Neuronal stem cell (in vitro differentiated cells): ENCODE measurements around the gene HLA-DQB1.

Experiments
- DNase-seq: peaks from one replicate; pipeline ENCODE4 v3.0.0-alpha.2; 2013; ENCODE audit warnings: low spot score
- H2AFZ ChIP-seq: one replicate; pipeline ENCODE4 v1.6.1; 2013; ENCODE audit warnings: mild to moderate bottlenecking, low read length, inconsistent platforms
- H2AK5ac ChIP-seq: 2 replicates; pipeline ENCODE4 v1.6.1; 2013; ENCODE audit warnings: low read depth, mild to moderate bottlenecking, inconsistent platforms, low read length, moderate library complexity, mixed read lengths
- H2BK120ac ChIP-seq: 2 replicates; pipeline ENCODE4 v1.6.1; 2013; ENCODE audit warnings: low read depth, mild to moderate bottlenecking, inconsistent platforms, low read length, moderate library complexity, mixed read lengths
- H2BK12ac ChIP-seq: one replicate; pipeline ENCODE4 v1.6.1; 2013; ENCODE audit warnings: low read length, inconsistent platforms
- H2BK15ac ChIP-seq: 2 replicates; pipeline ENCODE4 v1.6.1; 2013; ENCODE audit warnings: mild to moderate bottlenecking, low read length, inconsistent platforms, mixed read lengths
- H2BK5ac ChIP-seq: one replicate; pipeline ENCODE4 v1.6.1; 2013; ENCODE audit warnings: inconsistent platforms, mild to moderate bottlenecking, low read length, moderate library complexity
- H3K14ac ChIP-seq: one replicate; pipeline ENCODE4 v1.6.1; 2013; ENCODE audit warnings: low read length, inconsistent platforms
- H3K18ac ChIP-seq: 2 replicates; pipeline ENCODE4 v1.6.1; 2013; ENCODE audit warnings: low read length, inconsistent platforms
- H3K23ac ChIP-seq: 2 replicates; pipeline ENCODE4 v1.6.1; 2013; ENCODE audit warnings: low read depth, mild to moderate bottlenecking, mixed read lengths, low read length, inconsistent platforms; ENCODE audit not compliant: poor library complexity
- H3K27ac ChIP-seq: replicated peaks from 3 replicates; pipeline ENCODE4 v1.5.1; 2013; ENCODE audit warnings: low read length, inconsistent platforms
- H3K27me3 ChIP-seq, 3 experiments: 2 replicates each; pipeline ENCODE4 v1.6.1; 2013; ENCODE audit warnings: low read length in 3 of 3, mild to moderate bottlenecking in 2 of 3, inconsistent platforms in 1 of 3, low read depth in 1 of 3, mixed read lengths in 1 of 3, moderate library complexity in 1 of 3; ENCODE audit not compliant: control insufficient read depth in 3 of 3, insufficient read depth in 3 of 3
- H3K36me3 ChIP-seq, 2 donors: replicated peaks in 1 of 2; 2 replicates each; pipeline ENCODE4 v1.6.1; 2013; ENCODE audit warnings: low read length in 2 of 2; ENCODE audit not compliant: control insufficient read depth in 2 of 2, insufficient read depth in 2 of 2
- H3K4ac ChIP-seq: 2 replicates; pipeline ENCODE4 v1.6.1; 2013; ENCODE audit warnings: inconsistent platforms, mild to moderate bottlenecking, low read length, moderate library complexity
- H3K4me1 ChIP-seq, 2 donors: 1 replicate in 1 of 2; 2 replicates in 1 of 2; pipeline ENCODE4 v1.6.1; 2013; ENCODE audit warnings: low read length in 2 of 2, low read depth in 1 of 2; ENCODE audit not compliant: control insufficient read depth in 2 of 2, insufficient read depth in 1 of 2
- H3K4me2 ChIP-seq: one replicate; pipeline ENCODE4 v1.6.1; 2013; ENCODE audit warnings: mild to moderate bottlenecking, low read length, inconsistent platforms; ENCODE audit not compliant: insufficient read depth, poor library complexity, severe bottlenecking
- H3K4me3 ChIP-seq, 2 donors: 2 replicates each; pipeline ENCODE4 v1.5.1; 2013; ENCODE audit warnings: low read length in 2 of 2, mild to moderate bottlenecking in 2 of 2, inconsistent platforms in 1 of 2, moderate library complexity in 1 of 2
- H3K79me1 ChIP-seq: one replicate; pipeline ENCODE4 v1.6.1; 2013; ENCODE audit warnings: low read depth, mild to moderate bottlenecking, inconsistent platforms, low read length, moderate library complexity
- H3K9ac ChIP-seq: one replicate; pipeline ENCODE4 v1.6.1; 2013; ENCODE audit warnings: mild to moderate bottlenecking, low read depth, low read length, inconsistent platforms; ENCODE audit not compliant: poor library complexity
- H3K9me3 ChIP-seq, 2 donors: replicated peaks in 1 of 2; 2 replicates each; pipeline versions ENCODE3 to v1.6.1; 2013; ENCODE audit warnings: low read length in 2 of 2, mild to moderate bottlenecking in 2 of 2, inconsistent platforms in 1 of 2, low read depth in 1 of 2, mixed read lengths in 1 of 2, moderate library complexity in 1 of 2; ENCODE audit not compliant: control insufficient read depth in 2 of 2, insufficient read depth in 1 of 2
- H4K8ac ChIP-seq: one replicate; pipeline ENCODE4 v1.6.1; 2013; ENCODE audit warnings: low read depth, mild to moderate bottlenecking, inconsistent platforms, low read length, moderate library complexity
- H4K91ac ChIP-seq: one replicate; pipeline ENCODE4 v1.6.1; 2013; ENCODE audit warnings: low read length, low read depth, mild to moderate bottlenecking, inconsistent platforms; ENCODE audit not compliant: poor library complexity
- WGBS, 2 donors: extraction: QIAGEN DNeasy Blood & Tissue Kit; methylation state at CpG; one replicate each; pipeline ENCODE4 v1.1.7; 2013; ENCODE audit warnings: missing lambda C conversion rate in 2 of 2, mixed read lengths in 1 of 2; ENCODE audit not compliant: insufficient read length in 2 of 2, insufficient replicate concordance in 1 of 2; ENCODE audit errors: extremely low coverage in 2 of 2; 5-methylcytosine and 5-hydroxymethylcytosine counted together

HLA-DQB1 gene

GRCh38 chr6:32622545-32623401 lies 43.7 kb downstream of the HLA-DQB1 start:
- H3K14ac ChIP-seq = no peak overlapping the region
- no peak overlapping the region for H2BK120ac ChIP-seq
- no peak overlapping the region for H4K91ac ChIP-seq
- H2BK5ac ChIP-seq = no peak overlapping the region
- no CpG with 5 or more reads among the region's 1 CpG for WGBS, 2 donors
- peak; percentile 15 for DNase-seq
- no peak overlapping the region for H3K4me2 ChIP-seq
- H3K9ac ChIP-seq = no peak overlapping the region
- H3K27ac ChIP-seq = no peak overlapping the region
- no peak overlapping the region for H3K18ac ChIP-seq
- no peak overlapping the region for H2BK12ac ChIP-seq
- H2AFZ ChIP-seq = no peak overlapping the region
- H3K36me3 ChIP-seq = no peaks in the 10 kb centered on the region
- no peaks in the 10 kb centered on the region for H3K9me3 ChIP-seq
- no peaks in the 10 kb centered on the region for H3K4me1 ChIP-seq
- H3K4me3 ChIP-seq = no peak overlapping the region
- no peak overlapping the region for H3K23ac ChIP-seq
- H3K27me3 ChIP-seq = no peaks in the 10 kb centered on the region
- no peaks in the 10 kb centered on the region for H3K79me1 ChIP-seq
- H3K4ac ChIP-seq = no peak overlapping the region
- H4K8ac ChIP-seq = no peak overlapping the region
- no peak overlapping the region for H2BK15ac ChIP-seq
- H2AK5ac ChIP-seq = no peak overlapping the region

DNA sequence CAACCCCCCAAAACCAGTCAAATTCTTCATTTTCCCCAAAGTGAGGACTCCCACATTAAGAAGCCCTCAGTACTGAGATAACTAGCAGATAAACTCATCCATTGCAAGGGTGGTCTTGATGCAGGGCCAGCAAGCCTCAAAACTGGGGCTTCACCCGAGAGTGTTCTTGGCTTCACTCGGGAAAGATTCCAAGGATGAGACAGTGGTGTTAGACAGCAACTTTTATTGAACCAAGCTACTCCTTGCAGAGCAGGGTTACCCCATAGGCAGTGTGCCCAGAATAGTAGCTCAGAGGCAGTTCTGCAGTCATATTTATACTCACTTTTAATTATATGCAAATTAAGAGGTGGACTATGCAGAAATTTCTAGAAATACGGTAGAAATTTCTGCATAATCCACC lies 45.1 kb downstream of the HLA-DQB1 start:
- no peak overlapping the region for H2BK15ac ChIP-seq
- H3K14ac ChIP-seq = peak overlapping the region; percentile 38
- H2AK5ac ChIP-seq = no peak overlapping the region
- H3K27ac ChIP-seq = no peak overlapping the region
- H3K4me3 ChIP-seq = no peak overlapping the region
- no peak overlapping the region for H2BK12ac ChIP-seq
- no peaks in the 10 kb centered on the region for H3K4me1 ChIP-seq
- DNase-seq = no peak
- H3K23ac ChIP-seq = no peak overlapping the region
- no peak overlapping the region for H3K4me2 ChIP-seq
- H2BK120ac ChIP-seq = no peak overlapping the region
- H3K36me3 ChIP-seq = no peaks in the 10 kb centered on the region
- H3K27me3 ChIP-seq = no peaks in the 10 kb centered on the region
- no peak overlapping the region for H2AFZ ChIP-seq
- WGBS, 2 donors = no CpG with 5 or more reads among the region's 3 CpGs
- H3K9ac ChIP-seq = no peak overlapping the region
- H3K9me3 ChIP-seq = no peaks in the 10 kb centered on the region
- H4K8ac ChIP-seq = no peak overlapping the region
- no peak overlapping the region for H2BK5ac ChIP-seq
- H3K4ac ChIP-seq = no peak overlapping the region
- no peaks in the 10 kb centered on the region for H3K79me1 ChIP-seq
- no peak overlapping the region for H4K91ac ChIP-seq
- H3K18ac ChIP-seq = no peak overlapping the region

- H3K4me2 ChIP-seq = no peak overlapping the region
- no peak overlapping the region for H3K9ac ChIP-seq
- H3K36me3 ChIP-seq = no peaks in the 10 kb centered on the region
- no peak overlapping the region for H3K4ac ChIP-seq
- no peak overlapping the region for H4K91ac ChIP-seq
- no peak overlapping the region for H3K18ac ChIP-seq
- no peak overlapping the region for H2BK120ac ChIP-seq
- H2AK5ac ChIP-seq = no peak overlapping the region
- H3K27me3 ChIP-seq = no peaks in the 10 kb centered on the region
- no peaks in the 10 kb centered on the region for H3K79me1 ChIP-seq
- H2BK15ac ChIP-seq = no peak overlapping the region
- no peak overlapping the region for H2BK5ac ChIP-seq
- no peak overlapping the region for H4K8ac ChIP-seq
- no peak overlapping the region for H2AFZ ChIP-seq
- H3K23ac ChIP-seq = no peak overlapping the region
- no peak for DNase-seq
- H3K27ac ChIP-seq = no peak overlapping the region
- no CpG with 5 or more reads among the region's 1 CpG for WGBS, 2 donors
- no peak overlapping the region for H2BK12ac ChIP-seq
- no peak overlapping the region for H3K14ac ChIP-seq
- no peak overlapping the region for H3K4me3 ChIP-seq
- H3K4me1 ChIP-seq = no peaks in the 10 kb centered on the region
- H3K9me3 ChIP-seq = no peaks in the 10 kb centered on the region
Measured at GRCh38 chr6:32617751-32618150, 48.7 kb downstream of the HLA-DQB1 start.

DNA sequence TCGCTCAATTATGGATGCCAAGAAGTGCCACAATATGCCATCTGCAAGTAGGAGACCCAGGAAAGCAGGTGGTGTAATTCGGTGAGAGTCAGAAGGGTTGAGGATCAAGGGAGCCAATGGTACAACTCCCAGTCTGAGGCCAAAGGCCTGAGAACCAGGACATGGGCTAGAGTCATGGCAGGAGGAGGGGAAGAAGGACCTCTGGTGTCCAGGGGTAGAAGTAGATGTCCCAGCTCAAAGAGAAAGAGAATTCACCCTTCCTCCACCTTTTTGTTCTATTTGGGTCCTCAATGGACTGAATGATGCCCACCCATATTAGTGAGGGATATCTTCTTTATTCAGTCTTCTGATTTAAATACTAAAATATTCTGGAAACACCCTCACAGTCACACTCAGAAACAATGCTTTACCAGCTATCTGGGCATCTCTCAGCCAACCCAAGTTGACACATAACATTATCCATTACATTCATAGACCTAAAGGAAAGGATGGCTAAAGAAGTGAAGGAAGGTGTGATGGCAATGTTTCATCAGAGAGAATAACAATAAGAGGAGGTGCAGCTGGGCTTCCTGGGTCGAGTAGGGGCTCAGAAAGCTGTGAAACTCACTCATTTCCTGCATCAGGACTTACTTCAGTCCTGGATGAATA lies 50.4 kb downstream of the HLA-DQB1 start:
- Histone ChIP-seq H4K91ac (no peak overlapping the region), H3K4me3 (no peak overlapping the region), H2BK120ac (no peak overlapping the region), H3K27me3 (no peaks in the 10 kb centered on the region), H3K27ac (no peak overlapping the region), H3K4me1 (no peaks in the 10 kb centered on the region), H2BK15ac (no peak overlapping the region), H3K23ac (no peak overlapping the region), H3K4me2 (no peak overlapping the region), H2AFZ (no peak overlapping the region), H3K9me3 (no peaks in the 10 kb centered on the region), H3K14ac (no peak overlapping the region), H2BK5ac (no peak overlapping the region), H3K18ac (no peak overlapping the region), H2AK5ac (no peak overlapping the region), H4K8ac (no peak overlapping the region), H3K9ac (no peak overlapping the region), H3K79me1 (no peaks in the 10 kb centered on the region), H2BK12ac (no peak overlapping the region), H3K36me3 (no peaks in the 10 kb centered on the region), H3K4ac (no peak overlapping the region)
- WGBS, 2 donors = no CpG with 5 or more reads among the region's 3 CpGs
- no peak for DNase-seq
